IMR-90 (cell line): ENCODE results near the gene SNX14. TPM values are rescaled to one million over a fixed set of nuclear protein-coding genes. Genes with fewer than 3 reads are reported as not detected.
A peak's percentile ranks its signal among the peaks of the same experiment; 100 is the strongest.

Experiments used
- ATAC-seq: fragments of 200-7000 bp; cut with Tn5 transposase; 2 replicates; pipeline ENCODE4 v1.9.1; 2020; ENCODE audit warnings: low read depth, mild to moderate bottlenecking, moderate library complexity
- BruUV-seq: library from RNA; stranded (reverse); fragments of 400-500 nt; replicated peaks from 2 replicates; lab custom pipeline; 2021; lab: Mats Ljungman, UMichigan
- CTCF ChIA-PET: fragments of 300-600 bp; formaldehyde crosslinking; extraction: SDS; loops from one replicate; lab custom pipeline; 2021; ENCODE audit warnings: antibody characterized with exemption; lab: Yijun Ruan, JAX
- POLR2A ChIA-PET: fragments of 300-600 bp; sonication (Branson Sonifier 250); formaldehyde crosslinking; loops from one replicate; lab custom pipeline; 2022; ENCODE audit warnings: antibody characterized with exemption; ENCODE audit not compliant: unreplicated experiment; lab: Charles Lee
- DNase-seq: peaks from one replicate; pipeline ENCODE4 v3.0.0; 2013
- H2AFZ ChIP-seq: replicated peaks from 2 replicates; pipeline ENCODE3; 2013; ENCODE audit warnings: low read length, mild to moderate bottlenecking; ENCODE audit not compliant: poor library complexity
- H2AK5ac ChIP-seq: 2 replicates; pipeline ENCODE4 v1.6.1; 2013; ENCODE audit warnings: low read depth, low read length, inconsistent platforms
- H2AK9ac ChIP-seq: replicated peaks from 2 replicates; pipeline ENCODE3; 2013; ENCODE audit warnings: mild to moderate bottlenecking, low read depth, low read length, moderate library complexity; ENCODE audit not compliant: poor library complexity
- H2BK120ac ChIP-seq: 2 replicates; pipeline ENCODE4 v1.6.1; 2013; ENCODE audit warnings: low read depth, low read length, inconsistent platforms
- H2BK15ac ChIP-seq: 3 replicates; pipeline ENCODE4 v1.6.1; 2013; ENCODE audit warnings: low read depth, low read length, inconsistent platforms
- H2BK20ac ChIP-seq: 2 replicates; pipeline ENCODE4 v1.6.1; 2013; ENCODE audit warnings: low read depth, mild to moderate bottlenecking, inconsistent platforms, low read length, moderate library complexity
- H2BK5ac ChIP-seq: 2 replicates; pipeline ENCODE4 v1.6.1; 2013; ENCODE audit warnings: mild to moderate bottlenecking, low read depth, low read length, inconsistent platforms; ENCODE audit not compliant: poor library complexity, severe bottlenecking
- H3K14ac ChIP-seq: replicated peaks from 2 replicates; pipeline ENCODE4 v1.6.1; 2013; ENCODE audit warnings: low read depth, low read length, inconsistent platforms
- H3K18ac ChIP-seq: 2 replicates; pipeline ENCODE4 v1.6.1; 2013; ENCODE audit warnings: low read depth, low read length, control low read depth
- H3K23ac ChIP-seq: 2 replicates; pipeline ENCODE4 v1.6.1; 2013; ENCODE audit warnings: low read depth, low read length, inconsistent platforms
- H3K27ac ChIP-seq: 2 replicates; pipeline ENCODE4 v1.5.1; 2013; ENCODE audit warnings: mild to moderate bottlenecking, control low read depth, low read length; ENCODE audit not compliant: insufficient read depth
- H3K27me3 ChIP-seq: 2 replicates; pipeline ENCODE4 v1.6.1; 2013; ENCODE audit warnings: low read length; ENCODE audit not compliant: control insufficient read depth, insufficient read depth
- H3K36me3 ChIP-seq: 2 replicates; pipeline ENCODE4 v1.6.1; 2013; ENCODE audit warnings: low read length, mixed read lengths; ENCODE audit not compliant: control insufficient read depth, insufficient read depth
- H3K4ac ChIP-seq: 2 replicates; pipeline ENCODE4 v1.6.1; 2013; ENCODE audit warnings: low read depth, low read length, inconsistent platforms
- H3K4me1 ChIP-seq: 2 replicates; pipeline ENCODE4 v1.6.1; 2013; ENCODE audit warnings: low read length, mixed read lengths; ENCODE audit not compliant: control insufficient read depth, insufficient read depth
- H3K4me2 ChIP-seq: 2 replicates; pipeline ENCODE4 v1.6.1; 2013; ENCODE audit warnings: low read depth, mild to moderate bottlenecking, control low read depth, low read length, moderate library complexity
- H3K4me3 ChIP-seq: 2 replicates; pipeline ENCODE4 v1.5.1; 2013; ENCODE audit warnings: low read depth, mild to moderate bottlenecking, control low read depth, low read length, moderate library complexity; ENCODE audit not compliant: insufficient read depth
- H3K56ac ChIP-seq: 2 replicates; pipeline ENCODE4 v1.6.1; 2013; ENCODE audit warnings: low read length, inconsistent platforms; ENCODE audit not compliant: insufficient read depth; ENCODE audit errors: extremely low read depth
- H3K79me1 ChIP-seq, 2 experiments: 2 replicates each; pipeline ENCODE4 v1.6.1; 2013; ENCODE audit warnings: low read length in 2 of 2, inconsistent platforms in 1 of 2, low read depth in 1 of 2
- H3K9ac ChIP-seq: 2 replicates; pipeline ENCODE4 v1.6.1; 2013; ENCODE audit warnings: low read depth, low read length, control low read depth
- H3K9me1 ChIP-seq: 2 replicates; pipeline ENCODE4 v1.6.1; 2013; ENCODE audit warnings: low read length, inconsistent platforms; ENCODE audit not compliant: insufficient read depth
- H3K9me3 ChIP-seq: 2 replicates; pipeline ENCODE4 v1.6.1; 2013; ENCODE audit warnings: low read length; ENCODE audit not compliant: control insufficient read depth, insufficient read depth
- H4K20me1 ChIP-seq: 2 replicates; pipeline ENCODE4 v1.6.1; 2013; ENCODE audit warnings: low read length, inconsistent platforms; ENCODE audit not compliant: insufficient read depth
- H4K5ac ChIP-seq: 2 replicates; pipeline ENCODE4 v1.6.1; 2013; ENCODE audit warnings: mild to moderate bottlenecking, low read depth, low read length, control low read depth
- H4K8ac ChIP-seq, 2 experiments: 2 replicates each; pipeline ENCODE4 v1.6.1; 2013; ENCODE audit warnings: low read depth in 2 of 2, low read length in 2 of 2, control low read depth in 1 of 2, inconsistent platforms in 1 of 2
- H4K91ac ChIP-seq: 2 replicates; pipeline ENCODE4 v1.6.1; 2013; ENCODE audit warnings: low read depth, low read length, inconsistent platforms; ENCODE audit not compliant: insufficient read depth
- BHLHE40 ChIP-seq: fragments of 150-350 bp; IDR thresholded peaks from 2 replicates; pipeline ENCODE4 v1.6.1; 2016; ENCODE audit warnings: mild to moderate bottlenecking, low read depth, low read length
- CEBPB ChIP-seq: IDR thresholded peaks from 2 replicates; pipeline ENCODE4 v1.6.1; 2012; ENCODE audit warnings: low read depth, low read length, improper control_type of control experiment
- CHD1 ChIP-seq: IDR thresholded peaks from 2 replicates; pipeline ENCODE4 v1.6.1; 2012; ENCODE audit warnings: low read depth, low read length, improper control_type of control experiment
- ELK1 ChIP-seq: fragments of 150-350 bp; IDR thresholded peaks from 2 replicates; pipeline ENCODE4 v1.6.1; 2016; ENCODE audit warnings: low read depth, mild to moderate bottlenecking, low read length, moderate library complexity, borderline replicate concordance
- MAFK ChIP-seq: IDR thresholded peaks from 2 replicates; pipeline ENCODE4 v1.6.1; 2012; ENCODE audit warnings: low read depth, low read length, improper control_type of control experiment
- MAZ ChIP-seq: IDR thresholded peaks from 2 replicates; pipeline ENCODE4 v1.6.1; 2012; ENCODE audit warnings: low read depth, mild to moderate bottlenecking, low read length, improper control_type of control experiment, moderate library complexity, borderline replicate concordance
- MXI1 ChIP-seq: IDR thresholded peaks from 2 replicates; pipeline ENCODE4 v1.6.1; 2012; ENCODE audit warnings: low read depth, mild to moderate bottlenecking, low read length, moderate library complexity, borderline replicate concordance
- NFE2L2 ChIP-seq: fragments of 150-350 bp; IDR thresholded peaks from 2 replicates; pipeline ENCODE4 v1.6.1; 2016; ENCODE audit warnings: low read depth, mild to moderate bottlenecking, low read length
- POLR2A ChIP-seq: IDR thresholded peaks from 2 replicates; pipeline ENCODE4 v1.6.1; 2012; ENCODE audit warnings: mild to moderate bottlenecking, low read depth, low read length
- RAD21 ChIP-seq: IDR thresholded peaks from 2 replicates; pipeline ENCODE4 v1.6.1; 2012; ENCODE audit warnings: low read length, improper control_type of control experiment
- RCOR1 ChIP-seq: IDR thresholded peaks from 2 replicates; pipeline ENCODE4 v1.6.1; 2012; ENCODE audit warnings: mild to moderate bottlenecking, low read length, improper control_type of control experiment; ENCODE audit not compliant: insufficient replicate concordance
- RFX5 ChIP-seq: IDR thresholded peaks from 2 replicates; pipeline ENCODE4 v1.8.0; 2012; ENCODE audit warnings: low read depth, mild to moderate bottlenecking, low read length, moderate library complexity
- SMC3 ChIP-seq: fragments of 150-350 bp; IDR thresholded peaks from 2 replicates; pipeline ENCODE4 v1.6.1; 2016; ENCODE audit warnings: low read depth, mild to moderate bottlenecking, antibody characterized with exemption, low read length, moderate library complexity
- WGBS, 2 experiments: methylation state at CpG; one replicate each; pipeline versions ENCODE4 v1.1.5 to v1.1.7; 2013; ENCODE audit warnings: missing lambda C conversion rate in 2 of 2; ENCODE audit not compliant: insufficient read length in 1 of 2; ENCODE audit errors: extremely low coverage in 2 of 2; 5-methylcytosine and 5-hydroxymethylcytosine counted together
- dilution Hi-C: fragments of 300-500 bp; cut with HindIII; formaldehyde crosslinking; loops from one replicate; pipeline ENCODE4 v1.14.3; 2018; ENCODE audit warnings: low sequenced_read_pairs; ENCODE audit not compliant: unreplicated experiment
- in situ Hi-C: fragments of 300-500 bp; cut with MboI; formaldehyde crosslinking; loops from 3 replicates; pipeline ENCODE4 v1.14.3; 2019; ENCODE audit warnings: low sequenced_read_pairs, inconsistent platforms, mixed read lengths
- intact Hi-C: fragments of 100-400 bp; cut with micrococcal nuclease; formaldehyde crosslinking; loops from 2 replicates; pipeline ENCODE4 v1.10.0; 2022
- polyA plus RNA-seq, 3 experiments: library from polyadenylated mRNA; depleted of rRNA; stranded (reverse); fragments of >200 nt; gene quantifications; 2 replicates each; pipeline ENCODE4 v1.2.3, GENCODE V29; 2012; ENCODE audit warnings: low replicate concordance in 1 of 3
- total RNA-seq: library from RNA; depleted of rRNA; stranded (reverse); fragments of >200 nt; gene quantifications from 2 replicates; pipeline ENCODE4 v1.2.3, GENCODE V29; 2012
- TF ChIP-seq, protein P1 (sequence below): conservative IDR thresholded peaks from 2 replicates; pipeline ENCODE4 v1.5.1; 2012; ENCODE audit warnings: mild to moderate bottlenecking, low read depth, low read length, improper control_type of control experiment
- TF ChIP-seq, protein P2 (sequence below): fragments of 150-350 bp; IDR thresholded peaks from 2 replicates; pipeline ENCODE4 v1.6.1; 2017; ENCODE audit warnings: mild to moderate bottlenecking, antibody characterized with exemption, low read length, low read depth

Gene SNX14
- total and polyA plus RNA-seq, 2 of the 4 experiments (the other 2 are of a cell fraction) = 39.9 to 61.8 TPM

DNA sequence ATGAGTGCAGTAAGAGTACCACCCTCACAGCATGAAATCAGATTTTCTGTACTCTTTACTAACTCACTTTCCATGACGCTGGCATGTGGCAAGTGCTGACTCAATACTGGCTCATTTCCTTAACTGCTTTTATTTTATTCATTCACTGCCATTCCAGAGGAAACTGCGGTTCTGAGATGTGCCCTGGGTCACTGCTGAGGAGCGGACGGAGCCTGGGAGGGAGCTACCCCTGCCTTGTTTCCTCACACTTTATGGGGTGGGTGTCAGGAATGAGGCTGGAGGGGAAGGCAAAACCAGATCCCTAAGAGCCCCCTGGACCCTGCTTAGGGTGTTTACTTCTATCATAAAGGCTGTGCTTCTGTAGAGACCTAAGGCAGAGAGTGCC lies 129.4 kb downstream of the SNX14 start:
- Histone ChIP-seq H2AFZ (peak overlapping the region; percentile 61), H3K23ac (peak overlapping the region; percentile 95), H4K91ac (peak overlapping the region; percentile 96), H3K56ac (peak overlapping the region; percentile 93), H3K9ac (peak overlapping the region; percentile 12), H3K9me3 (no peaks in the 10 kb centered on the region), H3K4me1 (peaks cover 38% of the 10 kb centered on the region), H2AK9ac (peak overlapping the region; percentile 96), H4K8ac (peak overlapping the region; percentile 68 to 91), H2BK5ac (peak overlapping the region; percentile 90), H3K18ac (peak overlapping the region; percentile 74; the same call in 1 of the 2 replicates), H3K4me3 (no peak overlapping the region), H3K79me1 (peaks cover 44 to 66% of the 10 kb centered on the region in 2 experiments), H2AK5ac (peak overlapping the region; percentile 97), H3K4me2 (peak overlapping the region; percentile 72), H3K4ac (peak overlapping the region; percentile 96), H2BK120ac (peak overlapping the region; percentile 97), H3K14ac (peak overlapping the region; percentile 89), H3K9me1 (peaks cover 47% of the 10 kb centered on the region), H4K5ac (peak overlapping the region; percentile 51; the same call in 1 of the 2 replicates), H3K36me3 (peaks cover 4% of the 10 kb centered on the region; the same call in 1 of the 2 replicates), H2BK15ac (peak overlapping the region; percentile 52; the same call in 2 of the 3 replicates), H3K27ac (peak overlapping the region; percentile 69), H2BK20ac (peak overlapping the region; percentile 94), H4K20me1 (peaks cover 13% of the 10 kb centered on the region), H3K27me3 (no peaks in the 10 kb centered on the region)
- WGBS, 2 experiments = 0% methylated on average over 1 of the region's 4 CpGs; no CpG with 5 or more reads in 1 of the 2 experiments
- ChIA-PET CTCF (interaction anchor here (1.8 kb wide), 1 partner anchor 19 kb away, joined by 6 read pairs; no protein-coding TSS in a partner anchor), POLR2A (interaction anchor here (0.6 kb wide), 1 partner anchor 49 kb away, joined by 3 read pairs; no protein-coding TSS in a partner anchor)
- DNase-seq (peak; percentile 98), ATAC-seq (peak; percentile 67)
- in situ Hi-C loops (no loop called here), dilution Hi-C loops (no loop called here), intact Hi-C loops (no loop called here)
- BruUV-seq = no TSS peak
- TF ChIP-seq NFE2L2 (peak; percentile 57; the same call in 1 of the 2 replicates), CHD1 (no peak), CEBPB (peak; percentile 93), SMC3 (0 out of 2 replicates have a peak, but pooled peaks have one; percentile 12), ELK1 (no peak), RFX5 (no peak), POLR2A (no peak; the same call in 1 of the 2 replicates), BHLHE40 (peak; percentile 58), RCOR1 (peak; percentile 56), MXI1 (0 out of 2 replicates have a peak, but pooled peaks have one; percentile 24), MAZ (peak; percentile 70; the same call in 1 of the 2 replicates), RAD21 (no peak), MAFK (peak; percentile 69; the same call in 1 of the 2 replicates)
- TF ChIP-seq, protein P1, sequence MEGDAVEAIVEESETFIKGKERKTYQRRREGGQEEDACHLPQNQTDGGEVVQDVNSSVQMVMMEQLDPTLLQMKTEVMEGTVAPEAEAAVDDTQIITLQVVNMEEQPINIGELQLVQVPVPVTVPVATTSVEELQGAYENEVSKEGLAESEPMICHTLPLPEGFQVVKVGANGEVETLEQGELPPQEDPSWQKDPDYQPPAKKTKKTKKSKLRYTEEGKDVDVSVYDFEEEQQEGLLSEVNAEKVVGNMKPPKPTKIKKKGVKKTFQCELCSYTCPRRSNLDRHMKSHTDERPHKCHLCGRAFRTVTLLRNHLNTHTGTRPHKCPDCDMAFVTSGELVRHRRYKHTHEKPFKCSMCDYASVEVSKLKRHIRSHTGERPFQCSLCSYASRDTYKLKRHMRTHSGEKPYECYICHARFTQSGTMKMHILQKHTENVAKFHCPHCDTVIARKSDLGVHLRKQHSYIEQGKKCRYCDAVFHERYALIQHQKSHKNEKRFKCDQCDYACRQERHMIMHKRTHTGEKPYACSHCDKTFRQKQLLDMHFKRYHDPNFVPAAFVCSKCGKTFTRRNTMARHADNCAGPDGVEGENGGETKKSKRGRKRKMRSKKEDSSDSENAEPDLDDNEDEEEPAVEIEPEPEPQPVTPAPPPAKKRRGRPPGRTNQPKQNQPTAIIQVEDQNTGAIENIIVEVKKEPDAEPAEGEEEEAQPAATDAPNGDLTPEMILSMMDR = no peak
- TF ChIP-seq, protein P2, sequence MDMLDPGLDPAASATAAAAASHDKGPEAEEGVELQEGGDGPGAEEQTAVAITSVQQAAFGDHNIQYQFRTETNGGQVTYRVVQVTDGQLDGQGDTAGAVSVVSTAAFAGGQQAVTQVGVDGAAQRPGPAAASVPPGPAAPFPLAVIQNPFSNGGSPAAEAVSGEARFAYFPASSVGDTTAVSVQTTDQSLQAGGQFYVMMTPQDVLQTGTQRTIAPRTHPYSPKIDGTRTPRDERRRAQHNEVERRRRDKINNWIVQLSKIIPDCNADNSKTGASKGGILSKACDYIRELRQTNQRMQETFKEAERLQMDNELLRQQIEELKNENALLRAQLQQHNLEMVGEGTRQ = no peak
